Liver (tissue), 9 donors: ENCODE measurements around the gene IPO5. TPM values are rescaled to one million over a fixed set of nuclear protein-coding genes. Genes with fewer than 3 reads are reported as not detected.

Experiments used
- DNase-seq: peaks from one replicate; pipeline ENCODE4 v3.0.0-alpha.2; 2017; ENCODE audit warnings: low spot score
- H3K27ac ChIP-seq, 2 donors: one replicate each; pipeline ENCODE4 v1.7.0; 2013; ENCODE audit warnings: inconsistent platforms in 2 of 2, low read length in 2 of 2, control low read depth in 1 of 2, low read depth in 1 of 2, mild to moderate bottlenecking in 1 of 2
- H3K27me3 ChIP-seq, 4 donors: one replicate each; pipeline versions ENCODE4 v1.6.1 to v1.7.0; 2013; ENCODE audit warnings: low read length in 3 of 4, inconsistent platforms in 1 of 4, mild to moderate bottlenecking in 1 of 4, moderate library complexity in 1 of 4; ENCODE audit not compliant: control insufficient read depth in 4 of 4, insufficient read depth in 4 of 4
- H3K36me3 ChIP-seq, 4 donors: one replicate each; pipeline versions ENCODE4 v1.6.1 to v1.7.0; 2013; ENCODE audit warnings: low read length in 3 of 4, mild to moderate bottlenecking in 3 of 4, low read depth in 1 of 4, moderate library complexity in 1 of 4; ENCODE audit not compliant: control insufficient read depth in 4 of 4, insufficient read depth in 3 of 4
- H3K4me1 ChIP-seq, 4 donors: one replicate each; pipeline versions ENCODE4 v1.6.1 to v1.7.0; 2013; ENCODE audit warnings: low read length in 3 of 4, mild to moderate bottlenecking in 3 of 4, moderate library complexity in 1 of 4; ENCODE audit not compliant: control insufficient read depth in 4 of 4, insufficient read depth in 4 of 4
- H3K4me3 ChIP-seq, 3 donors: one replicate each; pipeline versions ENCODE4 v1.6.1 to v1.7.0; 2013; ENCODE audit warnings: low read length in 3 of 3, control low read depth in 1 of 3, low read depth in 1 of 3, mild to moderate bottlenecking in 1 of 3
- H3K9ac ChIP-seq, 2 donors: one replicate each; pipeline ENCODE4 v1.7.0; 2013; ENCODE audit warnings: low read length in 2 of 2, mild to moderate bottlenecking in 2 of 2, moderate library complexity in 2 of 2, control low read depth in 1 of 2, low read depth in 1 of 2
- H3K9me3 ChIP-seq, 4 donors: one replicate each; pipeline versions ENCODE4 v1.6.1 to v1.7.0; 2013; ENCODE audit warnings: low read length in 3 of 4; ENCODE audit not compliant: control insufficient read depth in 4 of 4
- EGR1 ChIP-seq, 2 donors: IDR thresholded peaks; 2 replicates each; pipeline ENCODE4 v1.6.1; 2016 to 2018; ENCODE audit warnings: antibody characterized with exemption in 2 of 2, low read depth in 2 of 2
- FOXA1 ChIP-seq: IDR thresholded peaks from 2 replicates; pipeline ENCODE4 v1.6.1; 2016; ENCODE audit warnings: antibody characterized with exemption
- FOXA2 ChIP-seq: IDR thresholded peaks from 2 replicates; pipeline ENCODE4 v1.6.1; 2016; ENCODE audit warnings: antibody characterized with exemption
- GABPA ChIP-seq, 2 donors: IDR thresholded peaks in 1 of 2; conservative IDR thresholded peaks in 1 of 2; 2 replicates each; pipeline ENCODE4 v1.6.1; 2016; ENCODE audit warnings: antibody characterized with exemption in 2 of 2, mild to moderate bottlenecking in 1 of 2, moderate library complexity in 1 of 2
- HNF4A ChIP-seq, 2 donors: conservative IDR thresholded peaks; 2 replicates each; pipeline ENCODE4 v1.6.1; 2016; ENCODE audit warnings: antibody characterized with exemption in 2 of 2, mild to moderate bottlenecking in 2 of 2
- HNF4G ChIP-seq: IDR thresholded peaks from 2 replicates; pipeline ENCODE4 v1.6.1; 2016; ENCODE audit warnings: antibody characterized with exemption
- JUND ChIP-seq, 2 donors: IDR thresholded peaks; 2 replicates each; pipeline ENCODE4 v1.6.1; 2016; ENCODE audit warnings: antibody characterized with exemption in 2 of 2
- NR2F2 ChIP-seq: IDR thresholded peaks from 2 replicates; pipeline ENCODE4 v1.6.1; 2016; ENCODE audit warnings: antibody characterized with exemption
- RAD21 ChIP-seq, 2 donors: IDR thresholded peaks; 2 replicates each; pipeline ENCODE4 v1.6.1; 2016; ENCODE audit warnings: antibody characterized with exemption in 2 of 2, mild to moderate bottlenecking in 2 of 2
- RXRA ChIP-seq, 2 donors: IDR thresholded peaks; 2 replicates each; pipeline ENCODE4 v1.6.1; 2017 to 2018; ENCODE audit warnings: antibody characterized with exemption in 2 of 2, mild to moderate bottlenecking in 1 of 2
- SP1 ChIP-seq: IDR thresholded peaks from 2 replicates; pipeline ENCODE4 v1.6.1; 2018; ENCODE audit warnings: antibody characterized with exemption, mild to moderate bottlenecking
- TAF1 ChIP-seq: conservative IDR thresholded peaks from 2 replicates; pipeline ENCODE4 v1.6.1; 2016; ENCODE audit warnings: antibody characterized with exemption, mild to moderate bottlenecking
- YY1 ChIP-seq: IDR thresholded peaks from 2 replicates; pipeline ENCODE4 v1.6.1; 2016; ENCODE audit warnings: antibody characterized with exemption, mild to moderate bottlenecking
- WGBS: extraction: QIAGEN DNeasy Blood & Tissue Kit; methylation state at CpG from one replicate; pipeline ENCODE4 v1.1.7; 2013; 5-methylcytosine and 5-hydroxymethylcytosine counted together
- polyA plus RNA-seq, 2 donors: library from polyadenylated mRNA; stranded (reverse) in 1 of 2; unstranded in 1 of 2; fragments of 200-250 nt in 1 of 2; fragments of >200 nt in 1 of 2; fragmentation: Nextera tagmentation in 1 of 2; extraction: Ambion mirVana in 1 of 2; gene quantifications; one replicate each; pipeline versions ENCODE4 v1.2.1 to v1.2.3, GENCODE V29; 2013 to 2015
- total RNA-seq, 2 donors: library from RNA; depleted of rRNA; stranded (reverse); fragments of >200 nt; gene quantifications; one replicate each; pipeline ENCODE4 v1.2.3, GENCODE V29; 2014
- TF ChIP-seq, protein P1 (sequence below): IDR thresholded peaks from 2 replicates; pipeline ENCODE4 v1.6.1; 2016; ENCODE audit warnings: antibody characterized with exemption
- TF ChIP-seq, protein P2 (sequence below): IDR thresholded peaks from 2 replicates; pipeline ENCODE4 v1.6.1; 2016; ENCODE audit warnings: antibody characterized with exemption
- TF ChIP-seq, protein P3 (sequence below): IDR thresholded peaks from 2 replicates; pipeline ENCODE4 v1.6.1; 2016; ENCODE audit warnings: antibody characterized with exemption
- TF ChIP-seq, protein P4 (sequence below): fragments of 150-350 bp; IDR thresholded peaks from 2 replicates; pipeline ENCODE4 v1.5.1; 2017; ENCODE audit warnings: improper control_type of control experiment, low read depth, low read length; ENCODE audit not compliant: missing input control
- TF ChIP-seq, protein P5 (sequence below): IDR thresholded peaks from 2 replicates; pipeline ENCODE4 v1.6.1; 2016; ENCODE audit warnings: antibody characterized with exemption, mild to moderate bottlenecking
- donor health status: healthy.
- donor health status: healthy.
- donor health status: healthy.
- donor health status: healthy.
- donor health status: healthy.

Gene IPO5
- total and polyA plus RNA-seq, 4 donors = 19.2 to 92.8 (median 46.6) TPM

DNA sequence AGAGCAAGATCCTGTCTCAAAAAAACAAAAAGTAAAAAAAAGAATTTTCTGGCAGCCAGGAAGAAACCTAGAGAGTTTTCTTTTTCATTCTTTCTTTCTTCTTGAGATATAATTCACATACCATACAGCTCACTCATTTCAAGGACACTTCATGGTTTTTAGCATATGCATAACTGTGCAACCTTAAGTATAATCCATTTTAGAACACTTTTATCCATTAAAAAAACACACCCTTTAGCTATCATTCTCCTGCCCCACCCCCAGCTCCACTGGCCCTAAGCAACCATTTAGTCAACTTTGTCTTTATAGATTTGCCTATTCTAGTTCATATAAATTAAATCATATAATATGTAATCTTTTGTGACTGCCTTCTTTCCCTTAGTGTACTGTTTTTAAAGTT, 8.1 kb upstream of the IPO5 start:
- DNase-seq = no peak
- TF ChIP-seq RXRA (IDR thresholded peaks at IDR 0.05) = no peak
- no peak for TF ChIP-seq YY1
- no peak for TF ChIP-seq NR2F2
- TF ChIP-seq HNF4G = no peak
- TF ChIP-seq JUND (IDR thresholded peaks at IDR 0.05) = no peak
- TF ChIP-seq, protein P1, sequence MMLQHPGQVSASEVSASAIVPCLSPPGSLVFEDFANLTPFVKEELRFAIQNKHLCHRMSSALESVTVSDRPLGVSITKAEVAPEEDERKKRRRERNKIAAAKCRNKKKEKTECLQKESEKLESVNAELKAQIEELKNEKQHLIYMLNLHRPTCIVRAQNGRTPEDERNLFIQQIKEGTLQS = no peak
- TF ChIP-seq FOXA1 = no peak
- TF ChIP-seq GABPA (IDR thresholded peaks at IDR 0.05 in 1 of 2, conservative IDR thresholded peaks at IDR 0.05 in 1 of 2) = no peak
- TF ChIP-seq FOXA2 = no peak
- TF ChIP-seq, protein P2, sequence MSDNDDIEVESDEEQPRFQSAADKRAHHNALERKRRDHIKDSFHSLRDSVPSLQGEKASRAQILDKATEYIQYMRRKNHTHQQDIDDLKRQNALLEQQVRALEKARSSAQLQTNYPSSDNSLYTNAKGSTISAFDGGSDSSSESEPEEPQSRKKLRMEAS = no peak
- TF ChIP-seq, protein P3, sequence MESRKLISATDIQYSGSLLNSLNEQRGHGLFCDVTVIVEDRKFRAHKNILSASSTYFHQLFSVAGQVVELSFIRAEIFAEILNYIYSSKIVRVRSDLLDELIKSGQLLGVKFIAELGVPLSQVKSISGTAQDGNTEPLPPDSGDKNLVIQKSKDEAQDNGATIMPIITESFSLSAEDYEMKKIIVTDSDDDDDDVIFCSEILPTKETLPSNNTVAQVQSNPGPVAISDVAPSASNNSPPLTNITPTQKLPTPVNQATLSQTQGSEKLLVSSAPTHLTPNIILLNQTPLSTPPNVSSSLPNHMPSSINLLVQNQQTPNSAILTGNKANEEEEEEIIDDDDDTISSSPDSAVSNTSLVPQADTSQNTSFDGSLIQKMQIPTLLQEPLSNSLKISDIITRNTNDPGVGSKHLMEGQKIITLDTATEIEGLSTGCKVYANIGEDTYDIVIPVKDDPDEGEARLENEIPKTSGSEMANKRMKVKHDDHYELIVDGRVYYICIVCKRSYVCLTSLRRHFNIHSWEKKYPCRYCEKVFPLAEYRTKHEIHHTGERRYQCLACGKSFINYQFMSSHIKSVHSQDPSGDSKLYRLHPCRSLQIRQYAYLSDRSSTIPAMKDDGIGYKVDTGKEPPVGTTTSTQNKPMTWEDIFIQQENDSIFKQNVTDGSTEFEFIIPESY = no peak
- no peak for TF ChIP-seq HNF4A (conservative IDR thresholded peaks at IDR 0.05)
- no peak for TF ChIP-seq EGR1 (IDR thresholded peaks at IDR 0.05; ENCODE audit: low read depth in 2 of 2)
- TF ChIP-seq, protein P4, sequence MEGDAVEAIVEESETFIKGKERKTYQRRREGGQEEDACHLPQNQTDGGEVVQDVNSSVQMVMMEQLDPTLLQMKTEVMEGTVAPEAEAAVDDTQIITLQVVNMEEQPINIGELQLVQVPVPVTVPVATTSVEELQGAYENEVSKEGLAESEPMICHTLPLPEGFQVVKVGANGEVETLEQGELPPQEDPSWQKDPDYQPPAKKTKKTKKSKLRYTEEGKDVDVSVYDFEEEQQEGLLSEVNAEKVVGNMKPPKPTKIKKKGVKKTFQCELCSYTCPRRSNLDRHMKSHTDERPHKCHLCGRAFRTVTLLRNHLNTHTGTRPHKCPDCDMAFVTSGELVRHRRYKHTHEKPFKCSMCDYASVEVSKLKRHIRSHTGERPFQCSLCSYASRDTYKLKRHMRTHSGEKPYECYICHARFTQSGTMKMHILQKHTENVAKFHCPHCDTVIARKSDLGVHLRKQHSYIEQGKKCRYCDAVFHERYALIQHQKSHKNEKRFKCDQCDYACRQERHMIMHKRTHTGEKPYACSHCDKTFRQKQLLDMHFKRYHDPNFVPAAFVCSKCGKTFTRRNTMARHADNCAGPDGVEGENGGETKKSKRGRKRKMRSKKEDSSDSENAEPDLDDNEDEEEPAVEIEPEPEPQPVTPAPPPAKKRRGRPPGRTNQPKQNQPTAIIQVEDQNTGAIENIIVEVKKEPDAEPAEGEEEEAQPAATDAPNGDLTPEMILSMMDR = no peak

DNA sequence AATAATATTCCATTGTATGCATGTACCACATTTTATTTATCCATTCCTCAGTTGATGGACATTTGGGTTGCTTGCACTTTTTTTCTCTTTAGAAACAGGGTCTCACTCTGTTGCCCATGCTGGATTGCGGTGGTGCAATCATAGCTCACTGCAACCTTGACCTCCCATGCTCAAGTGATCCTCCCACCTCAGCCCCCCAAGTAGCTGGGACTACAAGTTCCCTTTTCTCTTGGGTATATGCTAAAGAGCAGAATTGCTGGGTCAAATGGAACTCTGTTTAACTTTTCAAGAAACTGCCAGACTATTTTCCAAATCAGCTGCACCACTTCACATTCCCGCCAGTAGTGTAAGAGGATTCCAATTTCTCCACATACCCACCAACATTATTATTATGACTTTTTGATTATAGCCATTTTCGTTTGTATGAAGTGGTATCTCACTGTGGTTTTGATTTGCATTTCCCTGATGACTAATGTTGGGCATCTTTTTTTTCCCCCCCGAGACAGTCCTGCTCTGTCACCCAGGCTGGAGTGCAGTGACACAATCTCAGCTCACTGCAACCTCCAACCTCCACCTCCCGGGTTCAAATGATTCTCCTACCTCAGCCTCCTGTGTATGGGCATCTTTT, 7.6 kb upstream of the IPO5 start:
- no peak for DNase-seq
- no peak overlapping the region for H3K4me3 ChIP-seq
- WGBS = 93% methylated on average over 5 of the region's 5 CpGs
- no peaks in the 10 kb centered on the region for H3K9me3 ChIP-seq
- no peak overlapping the region for H3K9ac ChIP-seq
- no peak overlapping the region for H3K27ac ChIP-seq
- no peaks in the 10 kb centered on the region for H3K36me3 ChIP-seq
- no peaks in the 10 kb centered on the region for H3K4me1 ChIP-seq
- no peaks in the 10 kb centered on the region for H3K27me3 ChIP-seq
- TF ChIP-seq, protein P3 = no peak
- TF ChIP-seq FOXA1 (no peak), TAF1 (no peak), FOXA2 (no peak), RAD21 (IDR thresholded peaks at IDR 0.05) (no peak), YY1 (no peak), HNF4G (no peak), JUND (IDR thresholded peaks at IDR 0.05) (no peak), SP1 (no peak), NR2F2 (no peak), EGR1 (IDR thresholded peaks at IDR 0.05; ENCODE audit: low read depth in 2 of 2) (no peak), HNF4A (conservative IDR thresholded peaks at IDR 0.05) (no peak), RXRA (IDR thresholded peaks at IDR 0.05) (no peak)
- TF ChIP-seq, protein P1 = no peak
- TF ChIP-seq, protein P5, sequence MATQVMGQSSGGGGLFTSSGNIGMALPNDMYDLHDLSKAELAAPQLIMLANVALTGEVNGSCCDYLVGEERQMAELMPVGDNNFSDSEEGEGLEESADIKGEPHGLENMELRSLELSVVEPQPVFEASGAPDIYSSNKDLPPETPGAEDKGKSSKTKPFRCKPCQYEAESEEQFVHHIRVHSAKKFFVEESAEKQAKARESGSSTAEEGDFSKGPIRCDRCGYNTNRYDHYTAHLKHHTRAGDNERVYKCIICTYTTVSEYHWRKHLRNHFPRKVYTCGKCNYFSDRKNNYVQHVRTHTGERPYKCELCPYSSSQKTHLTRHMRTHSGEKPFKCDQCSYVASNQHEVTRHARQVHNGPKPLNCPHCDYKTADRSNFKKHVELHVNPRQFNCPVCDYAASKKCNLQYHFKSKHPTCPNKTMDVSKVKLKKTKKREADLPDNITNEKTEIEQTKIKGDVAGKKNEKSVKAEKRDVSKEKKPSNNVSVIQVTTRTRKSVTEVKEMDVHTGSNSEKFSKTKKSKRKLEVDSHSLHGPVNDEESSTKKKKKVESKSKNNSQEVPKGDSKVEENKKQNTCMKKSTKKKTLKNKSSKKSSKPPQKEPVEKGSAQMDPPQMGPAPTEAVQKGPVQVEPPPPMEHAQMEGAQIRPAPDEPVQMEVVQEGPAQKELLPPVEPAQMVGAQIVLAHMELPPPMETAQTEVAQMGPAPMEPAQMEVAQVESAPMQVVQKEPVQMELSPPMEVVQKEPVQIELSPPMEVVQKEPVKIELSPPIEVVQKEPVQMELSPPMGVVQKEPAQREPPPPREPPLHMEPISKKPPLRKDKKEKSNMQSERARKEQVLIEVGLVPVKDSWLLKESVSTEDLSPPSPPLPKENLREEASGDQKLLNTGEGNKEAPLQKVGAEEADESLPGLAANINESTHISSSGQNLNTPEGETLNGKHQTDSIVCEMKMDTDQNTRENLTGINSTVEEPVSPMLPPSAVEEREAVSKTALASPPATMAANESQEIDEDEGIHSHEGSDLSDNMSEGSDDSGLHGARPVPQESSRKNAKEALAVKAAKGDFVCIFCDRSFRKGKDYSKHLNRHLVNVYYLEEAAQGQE = no peak
- TF ChIP-seq, protein P2 = no peak
- TF ChIP-seq, protein P4 = no peak

More for the DNA sequence above, 8.1 kb upstream of the IPO5 start:
- no peaks in the 10 kb centered on the region for H3K9me3 ChIP-seq
- no peaks in the 10 kb centered on the region for H3K4me1 ChIP-seq
- no peaks in the 10 kb centered on the region for H3K27me3 ChIP-seq
- no peak overlapping the region for H3K9ac ChIP-seq
- H3K36me3 ChIP-seq = no peaks in the 10 kb centered on the region
- no peak overlapping the region for H3K27ac ChIP-seq
- H3K4me3 ChIP-seq = no peak overlapping the region
